Measurements from ENCODE around the gene FBXL7. TPM values are rescaled to one million over a fixed set of nuclear protein-coding genes. Genes with fewer than 3 reads are reported as not detected.

FBXL7 gene
- total RNA-seq, 2 experiments from 2014 or later: not detected

GRCh38 chr5:15951126-15951525 is 451.1 kb downstream of the FBXL7 start:
- H3K27ac Mint-ChIP-seq: no peak overlapping the region
- no peaks in the 10 kb centered on the region for H3K27me3 ChIP-seq (ENCODE audit: control insufficient read depth in 1 of 2, insufficient read depth in 2 of 2, low read length in 2 of 2)
- H3K27me3 Mint-ChIP-seq: no peaks in the 10 kb centered on the region
- H3K9me3 Mint-ChIP-seq: peaks cover 2% of the 10 kb centered on the region
- no peak for ATAC-seq (ENCODE audit: poor library complexity)
- ChIA-PET CTCF (no interaction called here), POLR2A (no interaction called here)
- no peak overlapping the region for H3K4me3 Mint-ChIP-seq
- H3K4me1 Mint-ChIP-seq (ENCODE audit: low read depth): no peaks in the 10 kb centered on the region
- intact Hi-C loops (cut with DNase I, micrococcal nuclease): no loop called here
- TF ChIP-seq, protein P1, sequence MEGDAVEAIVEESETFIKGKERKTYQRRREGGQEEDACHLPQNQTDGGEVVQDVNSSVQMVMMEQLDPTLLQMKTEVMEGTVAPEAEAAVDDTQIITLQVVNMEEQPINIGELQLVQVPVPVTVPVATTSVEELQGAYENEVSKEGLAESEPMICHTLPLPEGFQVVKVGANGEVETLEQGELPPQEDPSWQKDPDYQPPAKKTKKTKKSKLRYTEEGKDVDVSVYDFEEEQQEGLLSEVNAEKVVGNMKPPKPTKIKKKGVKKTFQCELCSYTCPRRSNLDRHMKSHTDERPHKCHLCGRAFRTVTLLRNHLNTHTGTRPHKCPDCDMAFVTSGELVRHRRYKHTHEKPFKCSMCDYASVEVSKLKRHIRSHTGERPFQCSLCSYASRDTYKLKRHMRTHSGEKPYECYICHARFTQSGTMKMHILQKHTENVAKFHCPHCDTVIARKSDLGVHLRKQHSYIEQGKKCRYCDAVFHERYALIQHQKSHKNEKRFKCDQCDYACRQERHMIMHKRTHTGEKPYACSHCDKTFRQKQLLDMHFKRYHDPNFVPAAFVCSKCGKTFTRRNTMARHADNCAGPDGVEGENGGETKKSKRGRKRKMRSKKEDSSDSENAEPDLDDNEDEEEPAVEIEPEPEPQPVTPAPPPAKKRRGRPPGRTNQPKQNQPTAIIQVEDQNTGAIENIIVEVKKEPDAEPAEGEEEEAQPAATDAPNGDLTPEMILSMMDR (IDR thresholded peaks at IDR 0.05): no peak
- no peak for DNase-seq
- no peak overlapping the region for H3K27ac ChIP-seq (ENCODE audit: low read depth in 1 of 2, low read length in 2 of 2)
- peaks cover 0 to 8% of the 10 kb centered on the region in 2 experiments for H3K9me3 ChIP-seq (ENCODE audit: control insufficient read depth in 1 of 2, insufficient read depth in 1 of 2, low read length in 2 of 2)
- H3K36me3 ChIP-seq (ENCODE audit: insufficient read depth, low read length): no peaks in the 10 kb centered on the region
- H3K4me3 ChIP-seq (ENCODE audit: low read length): no peak overlapping the region
- H3K4me1 ChIP-seq (ENCODE audit: insufficient read depth, low read length): no peaks in the 10 kb centered on the region
- H3K36me3 Mint-ChIP-seq (ENCODE audit: low read depth): no peaks in the 10 kb centered on the region

DNA sequence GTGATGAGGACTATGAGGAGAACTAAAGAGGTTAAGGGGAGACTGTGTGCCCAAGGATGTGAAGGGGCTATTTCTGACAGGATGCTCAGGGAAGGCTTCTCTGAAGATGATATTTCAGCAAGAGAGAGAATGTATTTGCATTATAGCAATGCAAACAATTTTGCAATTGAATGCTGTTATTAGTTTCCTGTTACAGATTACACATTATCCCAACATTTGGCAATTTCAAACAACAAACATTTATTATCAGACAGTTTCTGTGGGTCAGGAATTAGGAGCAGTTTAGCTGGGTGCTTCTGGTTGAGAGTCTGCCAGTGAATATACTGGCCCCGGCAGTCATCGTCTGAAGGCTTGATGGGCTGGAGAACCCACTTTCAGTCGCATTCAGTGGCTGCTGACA is 451.6 kb downstream of the FBXL7 start:
- Histone ChIP-seq H3K27me3 (ENCODE audit: control insufficient read depth in 1 of 2, insufficient read depth in 2 of 2, low read length in 2 of 2) (no peaks in the 10 kb centered on the region), H3K9me3 (ENCODE audit: control insufficient read depth in 1 of 2, insufficient read depth in 1 of 2, low read length in 2 of 2) (peaks cover 0 to 8% of the 10 kb centered on the region in 2 experiments), H3K36me3 (ENCODE audit: insufficient read depth, low read length) (no peaks in the 10 kb centered on the region), H3K4me1 (ENCODE audit: insufficient read depth, low read length) (no peaks in the 10 kb centered on the region), H3K27ac (ENCODE audit: low read depth in 1 of 2, low read length in 2 of 2) (no peak overlapping the region), H3K4me3 (ENCODE audit: low read length) (no peak overlapping the region)
- no peak overlapping the region for H3K27ac Mint-ChIP-seq
- CTCF ChIA-PET: no interaction called here
- no peaks in the 10 kb centered on the region for H3K4me1 Mint-ChIP-seq (ENCODE audit: low read depth)
- H3K9me3 Mint-ChIP-seq: peaks cover 2% of the 10 kb centered on the region
- H3K27me3 Mint-ChIP-seq: no peaks in the 10 kb centered on the region
- ATAC-seq (ENCODE audit: poor library complexity) (no peak), DNase-seq (no peak)
- no peaks in the 10 kb centered on the region for H3K36me3 Mint-ChIP-seq (ENCODE audit: low read depth)
- no peak overlapping the region for H3K4me3 Mint-ChIP-seq
- TF ChIP-seq, protein P1 (IDR thresholded peaks at IDR 0.05): no peak
- POLR2A ChIA-PET: no interaction called here
- intact Hi-C loops (cut with DNase I, micrococcal nuclease): no loop called here

DNA sequence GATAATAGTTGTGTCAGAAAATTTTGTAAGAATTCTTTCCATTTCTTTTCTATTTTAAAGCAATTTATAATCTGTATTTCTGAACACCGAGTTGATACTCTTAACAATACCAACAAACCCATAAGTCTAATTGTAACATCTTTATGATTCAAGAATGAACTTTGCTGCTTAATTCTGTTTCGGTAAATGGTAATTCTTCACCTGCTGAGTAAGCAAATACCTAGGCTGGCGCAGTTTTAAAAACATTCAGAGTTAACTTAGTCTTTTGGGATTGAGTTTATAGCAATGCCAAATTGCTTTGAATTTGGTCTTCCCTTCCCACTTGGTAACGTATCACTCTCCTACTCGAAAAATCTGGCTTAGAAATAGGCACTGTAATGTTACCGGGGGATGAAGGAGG is 456.6 kb downstream of the FBXL7 start:
- Mint-ChIP-seq H3K27ac (no peak overlapping the region), H3K27me3 (no peaks in the 10 kb centered on the region), H3K36me3 (ENCODE audit: low read depth) (no peaks in the 10 kb centered on the region), H3K4me3 (no peak overlapping the region), H3K9me3 (peaks cover 2% of the 10 kb centered on the region), H3K4me1 (ENCODE audit: low read depth) (no peaks in the 10 kb centered on the region)
- Histone ChIP-seq H3K4me1 (ENCODE audit: insufficient read depth, low read length) (no peaks in the 10 kb centered on the region), H3K27me3 (ENCODE audit: control insufficient read depth in 1 of 2, insufficient read depth in 2 of 2, low read length in 2 of 2) (no peaks in the 10 kb centered on the region), H3K27ac (ENCODE audit: low read depth in 1 of 2, low read length in 2 of 2) (no peak overlapping the region), H3K9me3 (ENCODE audit: control insufficient read depth in 1 of 2, insufficient read depth in 1 of 2, low read length in 2 of 2) (peaks cover 0 to 9% of the 10 kb centered on the region in 2 experiments), H3K4me3 (ENCODE audit: low read length) (no peak overlapping the region), H3K36me3 (ENCODE audit: insufficient read depth, low read length) (no peaks in the 10 kb centered on the region)
- DNase-seq (no peak), ATAC-seq (ENCODE audit: poor library complexity) (no peak)
- CTCF ChIA-PET: no interaction called here
- intact Hi-C loops (cut with DNase I, micrococcal nuclease): no loop called here
- POLR2A ChIA-PET: no interaction called here
- TF ChIP-seq, protein P1 (IDR thresholded peaks at IDR 0.05): no peak
